GM12875 (cell line): ENCODE data around the gene ASPSCR1.

Source experiments
- H3K4me3 ChIP-seq: one replicate; pipeline ENCODE4 v1.5.1; 2011; ENCODE audit warnings: low read depth, low read length, control low read depth
- TF ChIP-seq, protein P1 (sequence below): IDR thresholded peaks from 2 replicates; pipeline ENCODE4 v1.5.1; 2011; ENCODE audit warnings: low read depth, mild to moderate bottlenecking, control low read depth, inconsistent platforms, low read length, moderate library complexity, borderline replicate concordance; ENCODE audit not compliant: insufficient read depth

ASPSCR1 gene

DNA sequence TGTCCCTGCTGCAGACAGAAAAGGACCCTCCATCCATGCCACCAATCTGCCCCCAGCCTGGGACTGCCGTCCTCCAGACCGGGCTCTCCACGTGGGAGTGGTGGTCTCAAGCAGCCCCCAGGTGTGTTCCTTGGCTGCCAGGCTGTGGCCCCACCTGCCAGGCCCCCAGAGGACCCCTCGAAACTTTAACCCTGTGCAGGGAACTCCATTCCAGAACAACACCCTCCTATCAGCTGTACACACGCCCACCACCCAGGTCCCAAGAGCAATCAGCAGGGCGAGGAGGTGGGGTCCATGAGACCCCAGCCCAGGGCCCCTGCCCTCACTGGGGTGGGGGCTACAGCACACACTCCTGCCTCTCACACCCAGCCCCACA lies 41.7 kb upstream of the ASPSCR1 start:
- TF ChIP-seq, protein P1, sequence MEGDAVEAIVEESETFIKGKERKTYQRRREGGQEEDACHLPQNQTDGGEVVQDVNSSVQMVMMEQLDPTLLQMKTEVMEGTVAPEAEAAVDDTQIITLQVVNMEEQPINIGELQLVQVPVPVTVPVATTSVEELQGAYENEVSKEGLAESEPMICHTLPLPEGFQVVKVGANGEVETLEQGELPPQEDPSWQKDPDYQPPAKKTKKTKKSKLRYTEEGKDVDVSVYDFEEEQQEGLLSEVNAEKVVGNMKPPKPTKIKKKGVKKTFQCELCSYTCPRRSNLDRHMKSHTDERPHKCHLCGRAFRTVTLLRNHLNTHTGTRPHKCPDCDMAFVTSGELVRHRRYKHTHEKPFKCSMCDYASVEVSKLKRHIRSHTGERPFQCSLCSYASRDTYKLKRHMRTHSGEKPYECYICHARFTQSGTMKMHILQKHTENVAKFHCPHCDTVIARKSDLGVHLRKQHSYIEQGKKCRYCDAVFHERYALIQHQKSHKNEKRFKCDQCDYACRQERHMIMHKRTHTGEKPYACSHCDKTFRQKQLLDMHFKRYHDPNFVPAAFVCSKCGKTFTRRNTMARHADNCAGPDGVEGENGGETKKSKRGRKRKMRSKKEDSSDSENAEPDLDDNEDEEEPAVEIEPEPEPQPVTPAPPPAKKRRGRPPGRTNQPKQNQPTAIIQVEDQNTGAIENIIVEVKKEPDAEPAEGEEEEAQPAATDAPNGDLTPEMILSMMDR: no peak
- no peak overlapping the region for H3K4me3 ChIP-seq

DNA sequence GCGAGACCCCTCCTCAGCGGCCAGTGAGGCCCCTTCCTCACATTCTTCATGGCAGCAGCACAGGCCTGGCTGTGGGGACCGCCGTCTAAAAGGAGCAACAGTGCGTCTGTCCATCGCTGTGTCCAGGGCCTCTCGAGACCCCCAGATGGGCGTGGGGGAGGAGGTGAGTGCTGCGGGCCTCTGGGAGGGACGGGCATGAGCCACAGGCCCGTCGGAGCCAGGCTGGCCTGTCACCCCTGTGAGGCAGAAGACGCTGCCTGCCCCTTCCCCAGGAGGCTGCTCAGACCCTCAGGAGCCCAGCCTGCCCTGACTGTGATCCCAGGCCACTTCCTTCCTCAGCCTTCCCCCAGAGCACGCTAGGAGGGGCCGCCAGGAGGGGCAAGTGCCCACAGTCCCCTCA lies 38.2 kb upstream of the ASPSCR1 start:
- TF ChIP-seq, protein P1: no peak
- H3K4me3 ChIP-seq: no peak overlapping the region

DNA sequence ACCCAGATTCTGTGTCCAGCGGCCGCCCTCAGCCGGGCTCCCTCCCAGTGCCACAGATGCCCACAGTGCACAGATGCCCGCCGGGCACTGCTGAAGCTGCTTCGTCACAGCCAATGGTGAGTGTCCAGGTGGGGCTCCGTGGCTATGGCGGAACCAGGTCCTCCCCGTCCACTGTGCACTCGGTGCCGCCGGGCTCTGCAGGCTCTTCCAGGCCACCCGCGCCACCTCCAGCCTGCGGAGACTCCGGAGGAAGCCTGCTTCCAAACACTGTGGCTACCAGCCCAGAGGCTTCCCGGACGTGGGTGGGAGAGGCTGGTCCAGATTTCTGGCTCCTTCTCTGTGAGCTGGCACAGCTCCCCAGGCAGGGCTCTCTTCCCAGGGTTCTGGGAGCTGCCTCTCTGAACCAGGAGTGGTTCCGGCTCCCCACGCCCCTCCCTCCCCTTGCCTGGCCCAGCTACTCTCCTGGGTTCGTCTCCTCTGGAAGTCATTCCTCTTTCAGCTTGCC lies 37.5 kb upstream of the ASPSCR1 start:
- TF ChIP-seq, protein P1: no peak
- no peak overlapping the region for H3K4me3 ChIP-seq

- no peak overlapping the region for H3K4me3 ChIP-seq
- TF ChIP-seq, protein P1: no peak
Observed at GRCh38 chr17:81940538-81941483, 36.6 kb upstream of the ASPSCR1 start.

DNA sequence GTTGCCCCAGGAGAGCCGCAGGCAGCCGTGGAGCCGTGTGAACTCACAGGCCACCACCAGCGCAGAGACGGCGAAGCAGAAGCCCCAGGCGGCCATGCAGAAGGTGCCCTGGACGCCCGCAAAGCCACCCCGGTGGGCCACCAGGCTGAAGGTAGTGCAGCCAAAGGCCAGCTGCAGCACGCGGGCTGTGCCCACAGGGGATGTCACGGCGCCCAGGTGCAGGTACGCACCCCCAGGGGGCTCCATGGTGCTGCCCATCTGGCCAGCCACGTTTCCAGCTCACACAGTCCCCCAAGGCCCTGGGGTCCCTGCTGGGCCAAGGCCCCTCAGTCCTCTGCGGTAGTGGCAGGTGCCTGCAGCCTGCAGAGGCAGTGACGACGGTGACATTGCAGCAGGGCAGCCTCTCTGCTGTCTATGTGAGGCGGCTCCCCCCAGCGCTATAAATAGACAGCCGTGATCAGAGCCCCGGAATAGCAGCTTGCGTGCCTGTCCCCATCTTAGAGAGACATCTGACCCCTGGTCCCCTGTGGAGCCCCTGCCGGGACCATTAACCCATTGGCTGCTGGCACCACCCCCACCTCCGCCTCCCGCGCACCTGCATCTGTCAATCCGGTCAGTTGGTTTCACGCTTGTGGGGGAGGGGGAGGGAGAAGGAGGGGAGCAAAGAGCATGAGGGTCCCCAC lies 35.8 kb upstream of the ASPSCR1 start:
- TF ChIP-seq, protein P1: no peak
- H3K4me3 ChIP-seq: no peak overlapping the region

GRCh38 chr17:81942167-81942553 lies 35.3 kb upstream of the ASPSCR1 start:
- H3K4me3 ChIP-seq: no peak overlapping the region

More at GRCh38 chr17:81942167-81942553, 35.3 kb upstream of the ASPSCR1 start:
- TF ChIP-seq, protein P1: no peak
